Transverse colon (tissue), 4 donors: ENCODE data around the gene MIA. TPM values are rescaled to one million over a fixed set of nuclear protein-coding genes. Genes with fewer than 3 reads are reported as not detected.

Experiments
- DNase-seq: peaks from one replicate; pipeline ENCODE4 v3.0.0-alpha.2; 2019
- H3K27ac ChIP-seq, 4 donors: fragments of 200-600 bp; sonication (generic); 2 replicates each; pipeline ENCODE4 v1.5.1; 2016 to 2018; ENCODE audit warnings: inconsistent platforms in 4 of 4
- H3K27me3 ChIP-seq: fragments of 200-600 bp; sonication (generic); 2 replicates; pipeline ENCODE4 v1.5.1; 2017; ENCODE audit warnings: inconsistent platforms
- H3K36me3 ChIP-seq, 4 donors: fragments of 200-600 bp; sonication (generic); 2 replicates each; pipeline ENCODE4 v1.5.1; 2017 to 2019; ENCODE audit warnings: inconsistent platforms in 4 of 4
- H3K4me1 ChIP-seq, 4 donors: fragments of 200-600 bp; sonication (generic); 2 replicates each; pipeline ENCODE4 v1.5.1; 2017 to 2020; ENCODE audit warnings: inconsistent platforms in 4 of 4
- H3K4me3 ChIP-seq, 4 donors: fragments of 200-600 bp; sonication (generic); 1 replicate in 1 of 4; 2 replicates in 3 of 4; pipeline versions ENCODE4 v1.5.1 to v1.6.1; 2017 to 2019; ENCODE audit warnings: inconsistent platforms in 4 of 4
- H3K9me3 ChIP-seq, 2 donors: fragments of 200-600 bp; sonication (generic); 2 replicates each; pipeline ENCODE4 v1.5.1; 2017 to 2019; ENCODE audit warnings: inconsistent platforms in 2 of 2
- EP300 ChIP-seq: sonication (generic); formaldehyde crosslinking; IDR thresholded peaks from one replicate; pipeline ENCODE4 v1.6.1; 2017; ENCODE audit warnings: antibody characterized with exemption, low read depth
- POLR2A ChIP-seq: fragments of 450-650 bp; IDR thresholded peaks from one replicate; pipeline ENCODE4 v1.6.1; 2016; ENCODE audit warnings: antibody characterized with exemption, mild to moderate bottlenecking, moderate library complexity
- POLR2AphosphoS5 ChIP-seq, 3 donors: sonication (generic); formaldehyde crosslinking; IDR thresholded peaks; one replicate each; pipeline ENCODE4 v1.6.1; 2016; ENCODE audit warnings: antibody characterized with exemption in 3 of 3
- WGBS, 2 donors: methylation state at CpG; one replicate each; pipeline ENCODE4 v1.1.5; 2018; ENCODE audit warnings: low coverage in 1 of 2; 5-methylcytosine and 5-hydroxymethylcytosine counted together
- in situ Hi-C, 4 donors: fragments of 200-750 bp; cut with MboI; loops; one replicate each; pipeline versions ENCODE4 v1.15.0 to v1.15.1; 2017; ENCODE audit warnings: low sequenced_read_pairs in 3 of 4, low pct_ligation_motif_present in 1 of 4, low pct_unique_long_range_greater_than_20kb in 1 of 4
- intact Hi-C: fragments of 100-400 bp; cut with DNase I; formaldehyde crosslinking; loops from one replicate; pipeline ENCODE4 v1.15.1; 2023; ENCODE audit warnings: low total_unique reads
- total RNA-seq, 4 donors: library from RNA; depleted of rRNA; stranded (reverse); fragments of >200 nt; gene quantifications; one replicate each; pipeline ENCODE4 v1.1.0, GENCODE V29; 2016
- TF ChIP-seq, protein P1 (sequence below), 5 experiments: fragments of 200-600 bp in 3 of 5; fragments of 450-650 bp in 2 of 5; sonication (generic) in 3 of 5; IDR thresholded peaks; 1 replicate in 2 of 5; 2 replicates in 3 of 5; pipeline ENCODE4 v1.5.1; 2016 to 2017; ENCODE audit warnings: antibody characterized with exemption in 5 of 5, inconsistent platforms in 3 of 5, mild to moderate bottlenecking in 2 of 5, moderate library complexity in 1 of 5

Gene MIA
- total RNA-seq, 4 donors from 2014 or later = 5.7 to 23.3 TPM; not detected in 2

DNA sequence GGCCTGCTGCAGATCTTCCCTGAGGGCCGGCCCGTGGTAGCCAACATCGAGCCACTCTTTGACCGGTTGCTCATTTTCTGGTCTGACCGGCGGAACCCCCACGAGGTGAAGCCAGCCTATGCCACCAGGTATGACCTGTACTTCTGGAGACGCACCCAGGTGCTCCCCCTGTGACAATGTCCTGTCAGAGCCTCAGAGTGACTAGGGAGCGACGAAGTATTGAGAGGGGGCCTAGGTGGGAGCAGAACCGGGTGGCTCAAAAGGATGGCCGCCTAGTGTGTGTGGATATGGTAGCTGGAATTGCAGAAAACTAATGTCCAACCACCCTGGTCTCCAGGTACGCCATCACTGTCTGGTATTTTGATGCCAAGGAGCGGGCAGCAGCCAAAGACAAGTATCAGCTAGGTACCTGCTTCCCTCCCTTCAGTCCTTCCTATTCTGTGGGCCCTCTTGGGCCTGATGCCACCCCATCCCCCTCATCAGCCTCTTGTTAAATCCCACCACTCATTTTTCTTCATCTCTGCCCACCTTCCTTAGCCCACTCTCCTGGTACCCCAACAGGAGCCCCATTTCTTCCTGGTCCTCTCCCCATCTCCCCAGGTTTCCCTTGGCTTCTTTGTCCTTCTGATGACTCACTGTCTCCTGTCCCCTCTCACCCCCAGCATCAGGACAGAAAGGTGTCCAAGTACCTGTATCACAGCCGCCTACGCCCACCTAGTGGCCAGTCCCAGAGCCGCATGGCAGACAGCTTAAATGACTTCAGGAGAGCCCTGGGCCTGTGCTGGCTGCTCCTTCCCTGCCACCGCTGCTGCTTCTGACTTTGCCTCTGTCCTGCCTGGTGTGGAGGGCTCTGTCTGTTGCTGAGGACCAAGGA is 32.1 kb downstream of the MIA start:
- Histone ChIP-seq H3K27ac (peak overlapping the region; percentile 91 to 97 (median 96)), H3K4me1 (peaks cover 48 to 77% (median 61%) of the 10 kb centered on the region in 4 donors), H3K36me3 (no peaks in the 10 kb centered on the region), H3K9me3 (no peaks in the 10 kb centered on the region), H3K4me3 (no peak overlapping the region), H3K27me3 (no peaks in the 10 kb centered on the region)
- WGBS, 2 donors = 74 to 83% methylated on average over 2 to 18 of the region's 18 CpGs
- DNase-seq = no peak
- no peak for TF ChIP-seq POLR2A
- TF ChIP-seq, protein P1, sequence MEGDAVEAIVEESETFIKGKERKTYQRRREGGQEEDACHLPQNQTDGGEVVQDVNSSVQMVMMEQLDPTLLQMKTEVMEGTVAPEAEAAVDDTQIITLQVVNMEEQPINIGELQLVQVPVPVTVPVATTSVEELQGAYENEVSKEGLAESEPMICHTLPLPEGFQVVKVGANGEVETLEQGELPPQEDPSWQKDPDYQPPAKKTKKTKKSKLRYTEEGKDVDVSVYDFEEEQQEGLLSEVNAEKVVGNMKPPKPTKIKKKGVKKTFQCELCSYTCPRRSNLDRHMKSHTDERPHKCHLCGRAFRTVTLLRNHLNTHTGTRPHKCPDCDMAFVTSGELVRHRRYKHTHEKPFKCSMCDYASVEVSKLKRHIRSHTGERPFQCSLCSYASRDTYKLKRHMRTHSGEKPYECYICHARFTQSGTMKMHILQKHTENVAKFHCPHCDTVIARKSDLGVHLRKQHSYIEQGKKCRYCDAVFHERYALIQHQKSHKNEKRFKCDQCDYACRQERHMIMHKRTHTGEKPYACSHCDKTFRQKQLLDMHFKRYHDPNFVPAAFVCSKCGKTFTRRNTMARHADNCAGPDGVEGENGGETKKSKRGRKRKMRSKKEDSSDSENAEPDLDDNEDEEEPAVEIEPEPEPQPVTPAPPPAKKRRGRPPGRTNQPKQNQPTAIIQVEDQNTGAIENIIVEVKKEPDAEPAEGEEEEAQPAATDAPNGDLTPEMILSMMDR (IDR thresholded peaks at IDR 0.05) = peak in 2 of 5 experiments; percentile 30 to 42
- intact Hi-C loops = loop anchor here (10.0 kb wide), 1 partner anchor 93 kb away; the partner anchor contains the start of genes COQ8B and ITPKC
- in situ Hi-C loops = loop anchor here in 1 of 4 donors (25.0 kb wide), 1 partner anchor 95 kb away; the partner anchor contains the start of genes COQ8B and ITPKC

DNA sequence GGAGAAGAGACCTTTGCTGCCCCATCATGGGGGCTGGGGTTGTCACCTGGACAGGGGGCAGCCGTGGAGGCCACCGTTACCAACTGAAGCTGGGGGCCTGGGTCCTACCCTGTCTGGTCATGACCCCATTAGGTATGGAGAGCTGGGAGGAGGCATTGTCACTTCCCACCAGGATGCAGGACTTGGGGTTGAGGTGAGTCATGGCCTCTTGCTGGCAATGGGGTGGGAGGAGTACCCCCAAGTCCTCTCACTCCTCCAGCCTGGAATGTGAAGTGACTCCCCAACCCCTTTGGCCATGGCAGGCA is 32.7 kb downstream of the MIA start:
- WGBS, 2 donors = 80% methylated on average over 2 of the region's 2 CpGs; no CpG with 5 or more reads in 1 of the 2 donors
- TF ChIP-seq, protein P1 (IDR thresholded peaks at IDR 0.05) = no peak
- TF ChIP-seq POLR2A (peak; percentile 9), EP300 (no peak)
- Histone ChIP-seq H3K27me3 (no peaks in the 10 kb centered on the region), H3K36me3 (no peaks in the 10 kb centered on the region), H3K9me3 (no peaks in the 10 kb centered on the region), H3K4me1 (peaks cover 42 to 77% (median 61%) of the 10 kb centered on the region in 4 donors), H3K4me3 (no peak overlapping the region), H3K27ac (peak overlapping the region in 2 of 4 donors; percentile 91 to 97)
- in situ Hi-C loops = loop anchor here in 1 of 4 donors (25.0 kb wide), 1 partner anchor 96 kb away; the partner anchor contains the start of genes COQ8B and ITPKC
- intact Hi-C loops = loop anchor here (10.0 kb wide), 1 partner anchor 93 kb away; the partner anchor contains the start of genes COQ8B and ITPKC
- DNase-seq = no peak

DNA sequence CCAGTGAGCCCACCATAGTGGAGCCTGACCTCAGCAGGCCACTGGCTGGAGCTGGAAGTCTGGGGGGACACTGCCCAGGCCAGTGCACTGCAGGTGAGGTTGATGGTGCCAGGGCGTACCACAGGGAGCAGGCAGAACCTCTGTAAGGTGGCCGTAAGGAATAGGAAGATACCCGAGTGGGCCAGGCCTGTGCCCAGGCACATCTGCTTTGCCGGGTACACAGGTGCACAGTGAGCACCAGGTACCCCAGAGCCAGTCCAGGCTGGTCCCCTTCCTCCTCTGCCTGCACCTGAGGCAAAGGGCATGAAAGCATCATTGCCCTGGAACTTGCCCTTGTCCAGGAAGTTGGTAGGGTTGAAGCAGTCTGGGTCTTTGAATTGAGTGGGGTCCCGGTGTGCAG is 33.2 kb downstream of the MIA start:
- no peak for DNase-seq
- H3K4me1 ChIP-seq = peaks cover 36 to 75% (median 56%) of the 10 kb centered on the region in 4 donors
- H3K4me3 ChIP-seq = no peak overlapping the region
- TF ChIP-seq POLR2A = no peak
- TF ChIP-seq POLR2AphosphoS5 (IDR thresholded peaks at IDR 0.05) = no peak
- TF ChIP-seq EP300 = no peak
- TF ChIP-seq, protein P1 (IDR thresholded peaks at IDR 0.05) = no peak
- intact Hi-C loops (loop anchor here (10.0 kb wide), 1 partner anchor 94 kb away; the partner anchor contains the start of genes COQ8B and ITPKC), in situ Hi-C loops (loop anchor here in 1 of 4 donors (25.0 kb wide), 1 partner anchor 96 kb away; the partner anchor contains the start of genes COQ8B and ITPKC)
- peak overlapping the region in 1 of 4 donors; percentile 91 for H3K27ac ChIP-seq
- 86% methylated on average over 5 of the region's 5 CpGs; no CpG with 5 or more reads in 1 of the 2 donors for WGBS, 2 donors
- no peaks in the 10 kb centered on the region for H3K36me3 ChIP-seq
- H3K27me3 ChIP-seq = no peaks in the 10 kb centered on the region
- no peaks in the 10 kb centered on the region for H3K9me3 ChIP-seq
